HG03575 (cell line): Measurements from ENCODE around the gene METTL18.

Source experiments
- ATAC-seq: cut with Tn5 transposase; IDR thresholded peaks from one replicate; pipeline ENCODE4 v1.9.1; 2021; ENCODE audit not compliant: unreplicated experiment, insufficient number of reproducible peaks, low FRiP score; ENCODE audit errors: extremely low read depth

The METTL18 gene

DNA sequence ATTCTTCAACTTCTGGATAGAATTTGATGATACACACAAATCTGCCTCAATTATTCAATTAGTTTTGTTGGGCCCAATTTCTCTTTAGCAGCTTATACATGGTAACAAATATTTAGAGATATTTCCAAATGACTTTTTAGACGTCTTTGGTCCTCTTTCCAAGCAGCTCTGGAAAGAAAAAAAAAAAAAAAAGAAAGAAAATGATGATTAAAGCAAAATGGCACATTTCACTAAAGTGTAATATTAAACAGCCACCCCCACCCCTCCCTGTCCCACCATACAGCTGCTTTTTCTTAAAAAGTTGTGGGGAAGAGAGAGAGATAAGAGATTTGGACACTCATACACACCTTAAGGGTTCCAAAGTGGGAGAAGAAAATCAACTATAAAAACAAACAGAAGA, 977 bp downstream of the METTL18 start:
- no peak for ATAC-seq

DNA sequence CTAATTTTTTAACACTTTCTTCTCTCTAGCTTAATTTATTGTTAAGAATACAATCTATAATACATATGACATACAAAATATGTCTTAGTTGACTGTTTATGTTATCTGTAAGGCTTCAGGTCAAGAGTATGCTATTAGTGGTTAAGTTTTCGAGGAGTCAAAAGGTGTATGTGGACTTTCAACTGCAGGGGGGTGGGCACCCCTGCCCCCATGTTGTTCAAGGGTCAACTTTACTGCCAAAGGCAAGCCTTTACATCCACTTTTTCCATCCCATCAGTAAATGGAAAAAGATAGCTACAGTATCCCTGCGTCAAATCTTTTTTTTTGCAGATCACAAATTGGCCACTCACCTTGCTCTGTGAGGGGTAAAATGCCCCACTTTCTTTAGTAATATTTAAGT, 6.3 kb downstream of the METTL18 start:
- ATAC-seq, result no peak

DNA sequence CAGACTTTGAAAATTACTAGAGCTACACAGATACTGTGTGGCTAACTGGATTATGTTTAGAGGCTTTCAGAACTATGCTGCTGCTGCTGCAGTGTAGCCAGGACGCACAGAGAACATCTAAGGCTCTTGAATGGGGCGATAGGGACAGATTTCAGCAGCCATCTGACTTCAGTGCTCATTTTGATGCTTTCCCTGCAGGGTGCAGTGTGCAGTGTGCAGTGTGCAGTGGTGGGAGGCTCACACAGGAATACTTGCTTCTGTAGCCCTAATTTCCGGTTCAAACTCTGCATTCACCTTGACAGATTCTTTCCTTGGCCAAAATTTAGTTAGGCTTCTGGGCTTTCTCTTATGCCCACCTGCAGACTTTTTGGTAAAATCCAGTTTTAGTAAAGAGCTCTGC, 7.7 kb downstream of the METTL18 start:
- ATAC-seq, result no peak

DNA sequence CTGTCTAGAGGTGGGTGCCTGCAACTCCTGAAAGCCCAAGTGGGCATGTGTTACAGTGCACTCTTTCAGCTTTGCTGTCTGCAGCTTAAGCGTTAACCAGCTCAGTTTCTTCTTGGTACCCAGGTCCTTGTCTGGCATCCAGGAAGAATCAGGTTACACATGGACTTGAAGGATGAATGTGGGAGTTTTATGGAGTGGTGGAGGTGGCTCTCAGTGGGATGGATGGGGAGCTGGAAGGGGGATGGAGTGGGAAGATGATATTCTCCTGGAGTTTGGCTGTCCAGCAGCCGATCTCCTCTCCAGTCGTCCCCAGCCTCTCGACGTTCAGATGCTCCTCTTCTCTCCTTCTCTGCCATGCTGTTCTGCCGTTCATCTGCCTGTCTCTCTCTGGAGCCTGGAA, 9.4 kb downstream of the METTL18 start:
- ATAC-seq, result no peak

DNA sequence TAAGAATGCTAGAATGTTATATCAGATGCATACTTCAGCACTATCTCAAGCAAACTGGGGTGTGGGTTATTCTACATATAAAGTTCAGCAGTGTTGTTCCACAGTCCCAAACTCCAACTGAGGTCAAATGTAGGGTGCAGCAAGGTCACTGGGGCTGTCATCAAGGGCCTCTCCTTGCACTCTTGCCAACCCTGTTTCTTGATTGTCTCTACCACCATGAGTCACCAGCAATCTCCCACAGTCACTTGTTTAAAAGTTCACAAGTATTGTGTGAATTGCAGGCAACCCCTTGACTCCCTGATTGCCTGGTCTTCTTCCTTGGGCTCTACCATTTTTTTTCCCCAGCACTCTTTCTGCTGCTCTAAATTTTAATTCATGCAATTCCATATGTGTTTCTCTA, 10.6 kb downstream of the METTL18 start:
- ATAC-seq, result no peak

DNA sequence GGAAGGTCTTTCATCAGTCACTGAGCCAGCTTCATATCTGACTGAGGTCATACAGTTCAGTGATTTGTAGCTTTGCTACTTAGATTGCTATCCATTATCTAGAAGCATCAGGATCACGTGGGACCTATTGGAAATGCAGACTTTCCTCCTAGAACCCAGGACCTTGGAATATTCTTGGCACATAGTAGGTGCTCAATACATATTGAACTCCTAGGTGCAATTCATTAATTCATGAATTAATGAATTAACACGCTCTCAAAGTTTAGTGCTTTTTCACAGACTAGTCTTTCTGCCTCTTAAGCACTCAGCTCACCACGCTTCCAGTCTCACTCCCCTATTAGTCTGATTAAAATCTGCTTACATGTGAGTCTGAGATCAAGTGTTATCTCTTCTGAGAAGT, 12.1 kb downstream of the METTL18 start:
- no peak for ATAC-seq

DNA sequence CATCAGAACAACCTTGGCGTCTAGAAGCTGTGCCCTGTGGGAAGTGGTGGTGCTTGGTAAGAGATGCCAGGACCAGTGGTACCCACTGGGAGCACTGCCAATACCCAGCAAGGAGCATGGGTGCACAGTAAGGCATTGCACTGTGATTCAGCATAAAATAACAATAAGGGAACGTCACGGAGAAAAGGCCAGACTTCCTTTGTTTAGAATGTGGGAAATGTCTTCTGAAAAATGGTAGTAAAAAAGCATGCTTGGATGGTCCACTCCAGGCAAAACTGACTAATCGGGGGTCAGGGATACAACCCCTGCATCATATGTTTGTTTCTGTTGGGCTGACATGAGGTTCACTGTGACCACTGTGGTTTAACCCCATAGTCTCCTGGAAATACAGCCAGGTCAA, 14.7 kb downstream of the METTL18 start:
- no peak for ATAC-seq

DNA sequence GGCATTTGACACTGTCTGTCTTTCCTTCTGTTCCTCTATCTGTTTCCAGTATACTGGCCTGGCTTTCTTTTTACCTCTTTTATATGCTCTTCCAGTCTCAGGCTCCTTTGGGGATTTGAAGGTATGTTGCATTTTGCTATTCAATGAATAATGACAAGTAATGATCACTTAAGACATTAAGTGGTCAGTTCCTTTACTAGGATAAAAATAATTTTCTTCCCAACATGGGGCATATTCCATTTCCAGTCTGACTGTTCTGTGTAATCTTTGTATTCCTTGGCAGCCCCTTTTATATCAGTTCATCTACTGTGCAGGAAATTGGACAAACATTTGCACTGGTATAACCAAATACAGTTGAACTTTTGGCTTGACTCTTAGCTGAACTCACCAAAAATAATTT, 15.6 kb downstream of the METTL18 start:
- ATAC-seq, result no peak

DNA sequence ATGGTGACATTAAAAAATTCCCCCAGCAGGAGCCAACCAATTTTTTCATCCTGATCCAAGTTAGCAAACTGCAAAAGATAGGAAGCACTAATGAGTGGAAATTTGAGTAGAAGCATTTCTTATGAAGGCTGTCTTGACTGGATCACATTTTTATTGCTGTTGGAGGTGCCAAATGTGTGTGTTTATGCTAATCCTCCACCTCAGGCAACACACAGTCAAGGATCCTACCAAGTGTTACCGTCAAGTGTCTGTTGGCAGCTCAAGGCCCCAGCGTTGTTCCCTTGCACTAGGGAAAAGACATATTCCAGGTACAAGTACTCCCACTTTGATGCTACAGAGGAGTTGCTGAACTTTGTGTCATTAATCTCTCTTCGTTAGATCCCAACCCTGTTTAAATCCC, 18.3 kb downstream of the METTL18 start:
- no peak for ATAC-seq

DNA sequence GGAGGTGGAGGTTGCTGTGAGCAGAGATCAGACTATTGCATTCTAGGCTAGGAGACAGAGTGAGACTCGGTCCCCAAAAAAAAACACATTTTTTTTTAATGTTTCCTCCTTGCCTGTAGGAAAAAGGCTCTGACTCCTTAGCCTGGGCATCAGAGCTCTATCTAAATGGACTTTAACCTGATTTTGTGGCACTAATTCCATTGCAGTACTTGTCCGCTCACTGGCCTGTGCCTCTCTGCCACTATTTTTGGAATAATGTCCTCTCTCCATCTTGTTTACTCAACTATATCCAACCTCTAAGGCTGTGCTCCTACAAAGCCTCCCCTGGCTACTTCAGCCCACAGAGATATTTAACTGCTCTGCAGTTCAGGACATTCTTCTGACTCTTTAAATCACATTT, 26.5 kb downstream of the METTL18 start:
- ATAC-seq, result no peak

DNA sequence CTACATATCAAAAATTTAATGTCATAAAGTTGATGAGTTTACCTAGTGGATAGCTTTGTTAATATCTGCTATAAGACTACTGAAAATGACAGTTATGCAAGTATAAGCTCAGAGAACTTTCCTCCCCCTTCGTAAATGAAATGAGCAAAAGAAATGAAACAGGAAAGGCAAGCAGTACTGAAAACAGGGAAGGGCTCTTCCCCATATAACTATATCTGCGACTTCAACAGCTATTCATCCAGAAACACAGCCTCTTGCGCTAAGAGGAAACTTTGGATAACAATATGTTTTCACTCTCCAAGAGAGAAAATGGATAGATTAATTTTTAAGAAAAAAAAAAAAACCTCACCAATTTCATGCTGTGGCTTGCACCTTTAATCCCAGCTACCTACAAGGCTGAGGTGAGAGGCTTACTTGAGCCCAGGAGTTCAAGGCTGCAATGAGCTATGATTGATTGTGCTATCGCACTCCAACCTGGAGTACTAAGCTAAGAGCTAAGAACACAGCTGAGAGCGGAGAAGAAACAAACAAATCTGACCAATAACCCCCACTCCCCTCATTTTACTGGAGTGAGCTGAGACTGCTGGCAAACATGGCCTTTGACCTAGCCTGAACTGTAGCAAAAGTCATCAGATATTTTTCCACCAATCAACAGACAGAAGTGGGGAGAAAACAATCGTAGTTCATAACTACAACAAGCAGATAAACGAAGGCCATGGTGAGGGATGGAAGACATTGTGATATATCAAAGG, 29.0 kb downstream of the METTL18 start:
- no peak for ATAC-seq

DNA sequence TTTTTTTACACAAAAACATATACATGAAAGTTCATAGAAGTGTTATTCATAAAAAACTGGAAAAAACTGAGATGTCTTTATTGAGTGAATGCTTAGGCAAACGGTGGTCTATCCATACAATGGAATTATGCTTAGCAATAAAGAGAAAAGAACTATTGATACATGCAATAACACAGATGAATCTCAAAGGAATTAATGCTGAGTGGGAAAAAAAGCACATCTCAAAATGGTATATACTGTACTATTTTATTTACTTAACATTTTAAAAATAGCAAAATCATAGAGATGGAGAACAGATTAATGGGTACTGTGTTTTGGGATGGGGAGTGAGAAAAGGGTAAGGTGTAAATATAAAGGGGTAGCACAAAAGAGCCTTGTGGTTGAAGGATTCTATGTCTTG, 29.8 kb downstream of the METTL18 start:
- no peak for ATAC-seq

DNA sequence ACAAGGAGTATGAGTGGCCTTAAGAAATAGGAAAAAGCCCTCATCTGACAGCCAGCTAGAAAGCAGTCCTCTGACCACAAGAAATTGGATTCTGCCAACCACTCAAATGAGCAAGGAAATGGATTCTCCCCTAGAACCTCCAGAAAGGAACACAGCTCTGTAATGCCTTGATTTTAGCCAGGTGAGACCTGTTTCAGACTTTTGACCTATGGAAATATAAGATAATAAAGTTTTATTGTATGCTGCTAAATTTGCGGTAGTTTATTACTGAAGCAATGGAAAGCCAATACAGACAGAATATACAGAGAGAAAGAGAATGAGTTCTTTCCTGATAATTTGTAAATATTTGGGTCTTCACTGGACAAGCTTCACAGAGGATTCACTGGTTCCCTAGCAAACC, 32.0 kb downstream of the METTL18 start:
- ATAC-seq, result no peak

DNA sequence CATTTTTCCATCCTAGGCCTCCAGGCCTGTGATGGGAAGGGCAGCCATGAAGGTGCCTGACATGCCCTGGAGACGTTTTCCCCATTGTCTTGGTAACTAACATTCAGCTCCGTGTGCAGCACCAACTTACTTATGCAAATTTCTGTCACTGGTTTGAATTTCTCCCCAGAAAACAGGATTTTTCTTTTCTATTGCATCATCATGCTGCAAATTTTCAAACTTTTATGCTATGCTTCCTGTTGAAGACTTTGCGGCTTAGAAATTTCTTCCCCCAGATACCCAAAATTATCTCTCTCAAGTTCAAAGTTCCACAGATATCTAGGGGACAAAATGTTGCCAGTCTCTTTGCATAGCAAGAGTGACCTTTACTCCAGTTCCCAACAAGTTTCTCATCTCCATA, 35.7 kb downstream of the METTL18 start:
- no peak for ATAC-seq

DNA sequence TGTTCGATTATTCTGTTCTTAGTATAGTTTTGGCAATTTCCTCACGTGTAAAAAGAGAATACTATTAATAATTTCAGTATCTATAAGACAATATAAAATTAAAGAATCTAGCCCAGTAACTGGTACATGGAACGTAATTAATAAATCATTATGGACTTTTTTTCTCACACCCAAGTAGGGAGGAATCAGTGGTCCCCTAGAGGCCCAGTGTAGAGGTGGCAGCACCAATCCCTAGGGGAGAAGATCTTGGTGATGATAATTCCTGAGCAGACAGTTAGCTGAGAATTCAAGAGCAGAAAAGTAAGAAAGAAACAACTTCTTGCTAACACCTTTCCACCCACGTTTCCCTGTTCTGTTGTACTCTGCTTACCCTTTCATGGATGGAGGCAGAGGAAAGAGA, 41.2 kb downstream of the METTL18 start:
- ATAC-seq, result no peak

DNA sequence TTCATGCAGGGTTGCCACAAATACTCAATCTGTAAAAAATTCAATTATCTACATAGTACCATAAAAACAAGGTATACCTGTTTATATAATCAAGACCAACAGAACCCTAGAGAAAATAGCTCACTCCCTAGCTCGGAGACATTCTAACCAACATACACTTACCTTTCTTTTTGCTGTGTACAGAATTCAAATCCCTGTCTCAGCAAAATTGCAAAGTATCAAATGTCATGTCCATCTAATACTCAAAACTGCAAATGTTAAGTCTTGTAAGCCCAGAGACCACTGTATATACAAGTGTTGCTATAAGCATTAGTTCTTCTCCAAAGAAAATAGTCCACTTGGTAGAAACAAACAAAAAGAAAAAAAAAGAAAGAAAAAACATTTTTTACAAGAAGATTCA, 44.7 kb downstream of the METTL18 start:
- ATAC-seq, result no peak

DNA sequence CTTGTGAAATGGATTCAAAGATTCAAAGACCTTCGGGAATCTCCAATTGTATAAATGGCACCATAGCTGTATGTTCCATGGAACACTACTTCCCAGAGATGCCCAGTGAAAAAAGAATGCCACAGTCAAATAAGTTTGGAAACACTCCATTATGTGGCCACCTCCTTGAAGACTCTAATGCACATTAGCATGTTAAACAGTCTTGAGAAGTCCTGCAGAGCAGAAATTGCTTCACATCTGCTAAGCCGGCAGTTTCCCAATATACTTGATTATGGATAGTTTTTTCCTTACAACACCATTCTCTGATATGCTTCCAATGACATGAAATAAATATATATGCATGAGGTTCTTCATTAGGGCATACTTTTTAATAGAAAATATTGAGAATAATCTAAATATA, 48.2 kb downstream of the METTL18 start:
- ATAC-seq, result no peak

DNA sequence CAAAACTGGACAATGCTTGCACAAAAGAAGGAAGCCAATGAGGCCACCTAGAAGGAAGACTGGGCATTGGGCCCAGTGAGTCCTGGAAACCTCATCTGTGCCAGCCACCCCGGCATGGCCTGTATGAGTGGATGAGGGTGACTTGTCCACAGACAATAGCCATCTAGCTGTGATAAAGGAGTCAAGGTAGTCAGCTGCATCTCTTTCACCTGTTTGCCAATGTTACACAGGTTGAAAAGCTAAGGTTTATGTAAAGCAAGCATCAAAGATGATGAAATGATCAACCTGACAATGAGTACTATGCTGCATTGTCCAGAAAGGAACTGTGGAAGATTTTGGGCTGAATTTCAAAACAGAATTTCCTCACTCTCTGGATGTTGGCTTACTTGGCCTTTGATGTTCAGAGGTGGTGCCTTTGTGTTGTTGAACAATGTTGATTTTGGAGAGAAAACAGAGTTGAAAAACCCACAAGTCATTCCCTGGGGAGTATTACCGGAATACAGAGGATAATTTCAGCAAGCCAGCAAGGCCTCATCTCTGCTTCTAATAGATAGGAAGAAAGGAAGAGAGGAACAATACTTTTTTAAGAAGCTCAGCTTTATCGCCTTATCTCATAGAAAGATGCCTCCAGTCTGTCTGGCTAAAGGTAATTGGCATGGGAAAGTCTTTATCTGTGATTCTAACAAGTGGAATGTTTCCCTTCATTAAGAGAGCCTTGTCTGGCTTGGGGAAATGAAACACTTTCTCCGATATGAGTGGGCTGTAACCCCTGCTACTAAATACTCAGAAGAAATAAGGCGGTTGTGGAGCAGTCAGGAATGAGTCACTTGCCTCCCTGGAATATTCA, 49.5 kb downstream of the METTL18 start:
- ATAC-seq, result no peak
